DOHH2 (cell line): ENCODE data around the gene PLXND1.

Experiments
- H3F3A ChIP-seq: fragments of 200-600 bp; sonication (generic), shearing (Covaris generic); 2 replicates; pipeline ENCODE4 v1.6.0; 2016; ENCODE audit warnings: antibody characterized with exemption, mild to moderate bottlenecking; ENCODE audit not compliant: control insufficient read depth, insufficient read depth
- H3K27ac ChIP-seq: fragments of 200-600 bp; sonication (generic); 2 replicates; pipeline ENCODE4 v1.5.1; 2014; ENCODE audit warnings: low read depth, mild to moderate bottlenecking, low read length, moderate library complexity
- H3K27me3 ChIP-seq: fragments of 200-600 bp; sonication (generic); 2 replicates; pipeline ENCODE4 v1.6.1; 2014; ENCODE audit warnings: mild to moderate bottlenecking, low read length, mixed read lengths; ENCODE audit not compliant: control insufficient read depth
- H3K36me3 ChIP-seq: fragments of 200-600 bp; sonication (generic); 2 replicates; pipeline ENCODE4 v1.6.1; 2014; ENCODE audit warnings: mild to moderate bottlenecking, low read length, moderate library complexity, mixed read lengths; ENCODE audit not compliant: control insufficient read depth
- H3K4me1 ChIP-seq: fragments of 200-600 bp; sonication (generic); 2 replicates; pipeline ENCODE4 v1.6.1; 2014; ENCODE audit warnings: mild to moderate bottlenecking, low read length, mixed read lengths; ENCODE audit not compliant: control insufficient read depth
- H3K4me2 ChIP-seq: fragments of 200-600 bp; sonication (generic); 2 replicates; pipeline ENCODE4 v1.6.0; 2014; ENCODE audit warnings: mild to moderate bottlenecking, low read length, moderate library complexity
- H3K4me3 ChIP-seq: fragments of 200-600 bp; sonication (generic); 2 replicates; pipeline ENCODE4 v1.5.1; 2014; ENCODE audit warnings: mild to moderate bottlenecking, low read length, mixed read lengths
- H3K79me2 ChIP-seq: fragments of 200-600 bp; sonication (generic); 2 replicates; pipeline ENCODE4 v1.6.1; 2014; ENCODE audit warnings: mild to moderate bottlenecking, low read length, mixed read lengths; ENCODE audit not compliant: control insufficient read depth
- H3K9me2 ChIP-seq: fragments of 200-600 bp; sonication (generic); replicated peaks from 2 replicates; pipeline ENCODE4 v1.6.1; 2014; ENCODE audit warnings: mild to moderate bottlenecking, low read length, mixed read lengths; ENCODE audit not compliant: control insufficient read depth
- H3K9me3 ChIP-seq: fragments of 200-600 bp; sonication (generic); 2 replicates; pipeline ENCODE4 v1.6.1; 2014; ENCODE audit warnings: antibody characterized with exemption, low read length, mixed read lengths; ENCODE audit not compliant: control insufficient read depth, insufficient read depth
- H4K20me1 ChIP-seq: fragments of 200-600 bp; sonication (generic); 2 replicates; pipeline ENCODE4 v1.6.0; 2014; ENCODE audit warnings: low read depth, mild to moderate bottlenecking, antibody characterized with exemption, low read length, moderate library complexity; ENCODE audit not compliant: control insufficient read depth, insufficient read depth
- EZH2phosphoT487 ChIP-seq: fragments of 200-600 bp; sonication (generic); IDR thresholded peaks from 2 replicates; pipeline ENCODE4 v1.6.1; 2017; ENCODE audit warnings: borderline replicate concordance, mild to moderate bottlenecking, antibody characterized with exemption, low read length, moderate library complexity, mixed read lengths
- TF ChIP-seq, protein P1 (sequence below): fragments of 200-600 bp; sonication (generic); IDR thresholded peaks from one replicate; pipeline ENCODE4 v1.5.1; 2014; ENCODE audit warnings: antibody characterized with exemption, mild to moderate bottlenecking, low read depth, low read length; ENCODE audit not compliant: poor library complexity, severe bottlenecking

Gene PLXND1

DNA sequence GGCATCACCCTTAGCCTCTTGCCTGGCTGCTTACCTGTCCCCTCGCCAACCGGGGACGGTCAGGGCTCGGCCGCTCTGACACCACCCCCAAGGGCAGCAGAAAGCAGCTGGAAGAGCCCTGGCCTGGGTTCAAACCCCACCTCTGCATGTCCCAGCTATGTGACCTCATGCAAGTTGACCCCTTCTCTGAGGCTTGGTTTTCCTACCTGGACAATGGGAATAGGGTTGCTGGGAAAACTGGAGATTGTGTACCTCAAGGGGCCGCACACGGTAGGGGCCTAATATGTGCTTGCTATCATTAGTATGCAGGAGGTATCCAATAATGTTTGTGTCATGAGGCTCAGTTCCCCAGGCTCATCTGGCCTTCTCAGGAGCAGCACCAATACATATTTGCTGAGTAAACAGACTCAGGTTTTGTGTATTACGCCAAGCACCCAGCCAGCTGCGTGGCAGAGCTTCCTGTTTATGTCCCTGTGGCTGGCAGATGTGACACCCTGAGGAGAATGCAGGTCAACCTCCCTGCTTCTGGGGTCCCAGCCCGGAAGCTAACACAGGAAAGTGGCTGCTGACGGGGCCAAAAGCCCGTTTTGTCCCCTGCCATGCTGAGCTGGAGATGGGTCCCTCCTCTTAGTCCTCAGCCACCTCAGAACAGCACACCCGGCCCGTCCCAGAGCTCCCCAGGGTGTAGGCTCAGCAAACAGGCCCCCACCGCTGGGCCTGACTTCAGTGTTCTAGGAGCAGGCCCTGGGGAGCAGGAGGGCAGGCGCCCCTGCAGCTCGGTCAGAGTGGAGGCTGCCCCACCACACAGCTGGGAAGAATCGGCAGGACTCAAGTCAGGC, 29.7 kb downstream of the PLXND1 start:
- Histone ChIP-seq H3K27ac (peak overlapping the region; percentile 85), H3K9me3 (no peaks in the 10 kb centered on the region), H4K20me1 (no peaks in the 10 kb centered on the region), H3K36me3 (no peaks in the 10 kb centered on the region), H3K4me3 (peak overlapping the region; percentile 68), H3K9me2 (no peaks in the 10 kb centered on the region), H3K4me2 (peak overlapping the region; percentile 82), H3K79me2 (no peaks in the 10 kb centered on the region), H3K27me3 (no peaks in the 10 kb centered on the region), H3K4me1 (peaks cover 54% of the 10 kb centered on the region), H3F3A (0 out of 2 replicates have a peak, but pooled peaks cover 3% of the 10 kb centered on the region)
- TF ChIP-seq, protein P1, sequence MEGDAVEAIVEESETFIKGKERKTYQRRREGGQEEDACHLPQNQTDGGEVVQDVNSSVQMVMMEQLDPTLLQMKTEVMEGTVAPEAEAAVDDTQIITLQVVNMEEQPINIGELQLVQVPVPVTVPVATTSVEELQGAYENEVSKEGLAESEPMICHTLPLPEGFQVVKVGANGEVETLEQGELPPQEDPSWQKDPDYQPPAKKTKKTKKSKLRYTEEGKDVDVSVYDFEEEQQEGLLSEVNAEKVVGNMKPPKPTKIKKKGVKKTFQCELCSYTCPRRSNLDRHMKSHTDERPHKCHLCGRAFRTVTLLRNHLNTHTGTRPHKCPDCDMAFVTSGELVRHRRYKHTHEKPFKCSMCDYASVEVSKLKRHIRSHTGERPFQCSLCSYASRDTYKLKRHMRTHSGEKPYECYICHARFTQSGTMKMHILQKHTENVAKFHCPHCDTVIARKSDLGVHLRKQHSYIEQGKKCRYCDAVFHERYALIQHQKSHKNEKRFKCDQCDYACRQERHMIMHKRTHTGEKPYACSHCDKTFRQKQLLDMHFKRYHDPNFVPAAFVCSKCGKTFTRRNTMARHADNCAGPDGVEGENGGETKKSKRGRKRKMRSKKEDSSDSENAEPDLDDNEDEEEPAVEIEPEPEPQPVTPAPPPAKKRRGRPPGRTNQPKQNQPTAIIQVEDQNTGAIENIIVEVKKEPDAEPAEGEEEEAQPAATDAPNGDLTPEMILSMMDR, result no peak
- TF ChIP-seq EZH2phosphoT487, result no peak

DNA sequence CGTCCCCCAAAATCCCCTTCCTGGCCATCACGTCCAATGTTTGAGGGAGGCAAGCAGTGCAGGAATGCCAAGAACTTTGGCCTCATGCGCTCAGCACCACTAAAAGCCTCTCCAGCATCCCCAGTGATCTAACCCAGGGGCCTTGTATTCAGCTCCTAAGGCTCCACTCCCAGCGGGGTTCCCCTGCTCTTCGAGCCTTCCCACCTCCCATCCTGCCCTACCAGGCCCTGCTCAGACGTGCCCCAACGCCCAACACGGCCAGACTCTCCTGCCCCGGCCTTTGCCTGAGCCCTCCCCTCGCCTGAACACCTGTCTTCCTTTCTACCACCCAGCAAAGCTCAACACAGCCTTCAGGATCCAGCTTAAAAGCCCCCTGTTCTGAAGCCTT, 30.5 kb downstream of the PLXND1 start:
- peak overlapping the region; percentile 85 for H3K27ac ChIP-seq
- H3K4me1 ChIP-seq, result peaks cover 54% of the 10 kb centered on the region

DNA sequence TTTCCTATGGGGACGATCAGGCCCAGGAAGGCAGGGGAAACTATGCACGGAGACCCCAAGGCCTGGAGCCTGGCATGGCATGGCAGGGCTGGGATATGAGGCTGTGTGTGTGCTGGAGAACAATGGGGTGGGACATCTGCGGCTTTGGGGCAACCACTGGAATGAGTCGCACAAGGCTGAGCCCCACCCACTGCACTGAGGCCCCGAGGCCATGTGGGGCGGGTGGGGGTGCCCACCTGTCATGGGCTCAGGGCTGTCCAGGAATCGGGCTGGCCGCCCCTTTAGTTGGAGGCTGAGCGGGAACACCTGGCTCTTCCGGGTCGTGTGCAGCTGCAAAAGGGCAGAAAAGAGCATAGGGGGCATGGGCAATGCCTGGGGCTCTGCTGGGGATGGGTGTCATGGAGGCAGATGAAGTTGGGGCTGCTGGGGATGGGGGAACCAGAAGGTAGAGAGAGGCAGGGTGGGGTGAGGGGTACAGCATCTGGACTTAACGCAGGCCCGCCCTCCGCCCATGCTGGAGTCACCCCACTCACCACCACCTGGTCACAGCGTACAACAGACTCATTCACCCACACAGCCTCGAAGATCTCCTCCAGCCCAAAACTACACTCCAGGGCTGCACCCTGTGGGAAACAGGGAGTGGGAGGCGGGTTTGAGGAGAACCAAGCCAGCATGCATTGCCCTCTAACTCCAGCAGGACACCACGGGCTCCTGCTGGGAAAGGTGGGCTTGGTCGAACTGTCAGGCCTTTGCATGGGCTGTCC, 31.1 kb downstream of the PLXND1 start:
- no peaks in the 10 kb centered on the region for H3K79me2 ChIP-seq
- H3K27me3 ChIP-seq, result no peaks in the 10 kb centered on the region
- H3K27ac ChIP-seq, result 0 out of 2 replicates have a peak overlapping the region, but pooled peaks have one; percentile 85
- H3K4me1 ChIP-seq, result peaks cover 54% of the 10 kb centered on the region
- no peak overlapping the region for H3K4me2 ChIP-seq
- H4K20me1 ChIP-seq, result no peaks in the 10 kb centered on the region
- no peaks in the 10 kb centered on the region for H3K36me3 ChIP-seq
- H3K4me3 ChIP-seq, result no peak overlapping the region
- TF ChIP-seq EZH2phosphoT487, result no peak
- TF ChIP-seq, protein P1, result no peak
- H3K9me2 ChIP-seq, result no peaks in the 10 kb centered on the region
- H3K9me3 ChIP-seq, result no peaks in the 10 kb centered on the region
- H3F3A ChIP-seq, result 0 out of 2 replicates have a peak, but pooled peaks cover 3% of the 10 kb centered on the region

More for the DNA sequence above, 30.5 kb downstream of the PLXND1 start:
- TF ChIP-seq, protein P1, result no peak
- TF ChIP-seq EZH2phosphoT487, result no peak
- H3K4me3 ChIP-seq, result peak overlapping the region; percentile 68
- H3K79me2 ChIP-seq, result no peaks in the 10 kb centered on the region
- peak overlapping the region; percentile 82 for H3K4me2 ChIP-seq
- 0 out of 2 replicates have a peak, but pooled peaks cover 3% of the 10 kb centered on the region for H3F3A ChIP-seq
- H4K20me1 ChIP-seq, result no peaks in the 10 kb centered on the region
- no peaks in the 10 kb centered on the region for H3K9me3 ChIP-seq
- H3K36me3 ChIP-seq, result no peaks in the 10 kb centered on the region
- no peaks in the 10 kb centered on the region for H3K27me3 ChIP-seq
- H3K9me2 ChIP-seq, result no peaks in the 10 kb centered on the region
